Glutamatergic neuron (in vitro differentiated cells): ENCODE data around the gene PEX10. TPM values are rescaled to one million over a fixed set of nuclear protein-coding genes. Genes with fewer than 3 reads are reported as not detected.

ENCODE experiments used
- DNase-seq: peaks from one replicate; pipeline ENCODE4 v3.0.0; 2022
- H3K27ac Mint-ChIP-seq: one replicate; pipeline ENCODE4 v1.8.0; 2020; ENCODE audit warnings: mild to moderate bottlenecking, mixed read lengths, inconsistent platforms; ENCODE audit not compliant: unreplicated experiment
- H3K27me3 Mint-ChIP-seq: one replicate; pipeline ENCODE4 v1.8.0; 2020; ENCODE audit warnings: mild to moderate bottlenecking, moderate library complexity, mixed read lengths, inconsistent platforms; ENCODE audit not compliant: unreplicated experiment
- H3K36me3 Mint-ChIP-seq: one replicate; pipeline ENCODE4 v1.8.0; 2020; ENCODE audit warnings: mild to moderate bottlenecking, mixed read lengths, inconsistent platforms; ENCODE audit not compliant: unreplicated experiment
- H3K4me1 Mint-ChIP-seq: one replicate; pipeline ENCODE4 v1.8.0; 2020; ENCODE audit warnings: mild to moderate bottlenecking, low read depth, mixed read lengths, inconsistent platforms; ENCODE audit not compliant: unreplicated experiment
- H3K4me3 Mint-ChIP-seq: one replicate; pipeline ENCODE4 v1.8.0; 2020; ENCODE audit warnings: mild to moderate bottlenecking, mixed read lengths, inconsistent platforms; ENCODE audit not compliant: unreplicated experiment
- H3K9me3 Mint-ChIP-seq: one replicate; pipeline ENCODE4 v1.8.0; 2020; ENCODE audit warnings: mild to moderate bottlenecking, moderate library complexity, mixed read lengths, inconsistent platforms; ENCODE audit not compliant: unreplicated experiment
- CTCF ChIP-seq: fragments of 200-600 bp; sonication (generic); IDR thresholded peaks from one replicate; pipeline ENCODE4 v1.5.0; 2021; ENCODE audit not compliant: partially characterized antibody, unreplicated experiment
- total RNA-seq: library from RNA; stranded (reverse); fragmentation: NEBNext Ultra II Directional; extraction: Animal tissue kit (Norgen Biotek cat#: 25700); gene quantifications from one replicate; pipeline ENCODE4 v1.2.1, GENCODE V29; 2021; ENCODE audit not compliant: unreplicated experiment

PEX10 gene
- total RNA-seq, 1 donor from 2014 or later: 14.0 TPM

GRCh38 chr1:2419416-2419815, 7.1 kb upstream of the PEX10 start:
- Mint-ChIP-seq H3K4me3 (no peak overlapping the region), H3K36me3 (no peaks in the 10 kb centered on the region), H3K27me3 (peaks cover 4% of the 10 kb centered on the region), H3K27ac (no peak overlapping the region), H3K4me1 (peaks cover 6% of the 10 kb centered on the region), H3K9me3 (peaks cover 7% of the 10 kb centered on the region)
- no peak for DNase-seq
- no peak for TF ChIP-seq CTCF

- Mint-ChIP-seq H3K9me3 (peaks cover 7% of the 10 kb centered on the region), H3K27me3 (peaks cover 4% of the 10 kb centered on the region), H3K4me1 (peaks cover 12% of the 10 kb centered on the region), H3K27ac (no peak overlapping the region), H3K36me3 (no peaks in the 10 kb centered on the region), H3K4me3 (no peak overlapping the region)
- TF ChIP-seq CTCF: no peak
- DNase-seq: no peak
These were observed 6.5 kb upstream of the PEX10 start for GRCh38 chr1:2418791-2419320.

- TF ChIP-seq CTCF: no peak
- H3K27ac Mint-ChIP-seq: no peak overlapping the region
- DNase-seq: no peak
- H3K4me1 Mint-ChIP-seq: peaks cover 12% of the 10 kb centered on the region
- H3K36me3 Mint-ChIP-seq: no peaks in the 10 kb centered on the region
- H3K9me3 Mint-ChIP-seq: peaks cover 5% of the 10 kb centered on the region
- H3K27me3 Mint-ChIP-seq: peaks cover 4% of the 10 kb centered on the region
- H3K4me3 Mint-ChIP-seq: no peak overlapping the region
These were observed 5.5 kb upstream of the PEX10 start for GRCh38 chr1:2417833-2418225.

- no peak for DNase-seq
- Mint-ChIP-seq H3K27me3 (peaks cover 4% of the 10 kb centered on the region), H3K4me1 (peaks cover 12% of the 10 kb centered on the region), H3K36me3 (no peaks in the 10 kb centered on the region), H3K9me3 (peaks cover 3% of the 10 kb centered on the region), H3K4me3 (no peak overlapping the region), H3K27ac (no peak overlapping the region)
- no peak for TF ChIP-seq CTCF
These were observed 4.9 kb upstream of the PEX10 start for GRCh38 chr1:2417083-2417832.

- Mint-ChIP-seq H3K27ac (no peak overlapping the region), H3K27me3 (peaks cover 6% of the 10 kb centered on the region), H3K36me3 (no peaks in the 10 kb centered on the region), H3K4me1 (peaks cover 12% of the 10 kb centered on the region), H3K4me3 (no peak overlapping the region), H3K9me3 (peaks cover 1% of the 10 kb centered on the region)
- no peak for TF ChIP-seq CTCF
- DNase-seq: no peak
These were observed 4.0 kb upstream of the PEX10 start for GRCh38 chr1:2416403-2416802.
